DOHH2 (cell line): Measurements from ENCODE around the gene TRHDE.

Source experiments
- H3F3A ChIP-seq: fragments of 200-600 bp; sonication (generic), shearing (Covaris generic); 2 replicates; pipeline ENCODE4 v1.6.0; 2016; ENCODE audit warnings: antibody characterized with exemption, mild to moderate bottlenecking; ENCODE audit not compliant: control insufficient read depth, insufficient read depth
- H3K27ac ChIP-seq: fragments of 200-600 bp; sonication (generic); 2 replicates; pipeline ENCODE4 v1.5.1; 2014; ENCODE audit warnings: low read depth, mild to moderate bottlenecking, low read length, moderate library complexity
- H3K27me3 ChIP-seq: fragments of 200-600 bp; sonication (generic); 2 replicates; pipeline ENCODE4 v1.6.1; 2014; ENCODE audit warnings: mild to moderate bottlenecking, low read length, mixed read lengths; ENCODE audit not compliant: control insufficient read depth
- H3K36me3 ChIP-seq: fragments of 200-600 bp; sonication (generic); 2 replicates; pipeline ENCODE4 v1.6.1; 2014; ENCODE audit warnings: mild to moderate bottlenecking, low read length, moderate library complexity, mixed read lengths; ENCODE audit not compliant: control insufficient read depth
- H3K4me1 ChIP-seq: fragments of 200-600 bp; sonication (generic); 2 replicates; pipeline ENCODE4 v1.6.1; 2014; ENCODE audit warnings: mild to moderate bottlenecking, low read length, mixed read lengths; ENCODE audit not compliant: control insufficient read depth
- H3K4me2 ChIP-seq: fragments of 200-600 bp; sonication (generic); 2 replicates; pipeline ENCODE4 v1.6.0; 2014; ENCODE audit warnings: mild to moderate bottlenecking, low read length, moderate library complexity
- H3K4me3 ChIP-seq: fragments of 200-600 bp; sonication (generic); 2 replicates; pipeline ENCODE4 v1.5.1; 2014; ENCODE audit warnings: mild to moderate bottlenecking, low read length, mixed read lengths
- H3K79me2 ChIP-seq: fragments of 200-600 bp; sonication (generic); 2 replicates; pipeline ENCODE4 v1.6.1; 2014; ENCODE audit warnings: mild to moderate bottlenecking, low read length, mixed read lengths; ENCODE audit not compliant: control insufficient read depth
- H3K9me2 ChIP-seq: fragments of 200-600 bp; sonication (generic); replicated peaks from 2 replicates; pipeline ENCODE4 v1.6.1; 2014; ENCODE audit warnings: mild to moderate bottlenecking, low read length, mixed read lengths; ENCODE audit not compliant: control insufficient read depth
- H3K9me3 ChIP-seq: fragments of 200-600 bp; sonication (generic); 2 replicates; pipeline ENCODE4 v1.6.1; 2014; ENCODE audit warnings: antibody characterized with exemption, low read length, mixed read lengths; ENCODE audit not compliant: control insufficient read depth, insufficient read depth
- H4K20me1 ChIP-seq: fragments of 200-600 bp; sonication (generic); 2 replicates; pipeline ENCODE4 v1.6.0; 2014; ENCODE audit warnings: low read depth, mild to moderate bottlenecking, antibody characterized with exemption, low read length, moderate library complexity; ENCODE audit not compliant: control insufficient read depth, insufficient read depth
- CTCF ChIP-seq: fragments of 200-600 bp; sonication (generic); IDR thresholded peaks from one replicate; pipeline ENCODE4 v1.5.1; 2014; ENCODE audit warnings: antibody characterized with exemption, mild to moderate bottlenecking, low read depth, low read length; ENCODE audit not compliant: poor library complexity, severe bottlenecking
- EZH2phosphoT487 ChIP-seq: fragments of 200-600 bp; sonication (generic); IDR thresholded peaks from 2 replicates; pipeline ENCODE4 v1.6.1; 2017; ENCODE audit warnings: borderline replicate concordance, mild to moderate bottlenecking, antibody characterized with exemption, low read length, moderate library complexity, mixed read lengths

TRHDE gene

GRCh38 chr12:72368719-72369422 is 96.7 kb downstream of the TRHDE start:
- no peaks in the 10 kb centered on the region for H3K4me1 ChIP-seq
- H3F3A ChIP-seq: no peaks in the 10 kb centered on the region
- no peak overlapping the region for H3K4me3 ChIP-seq
- no peaks in the 10 kb centered on the region for H3K9me3 ChIP-seq
- H3K36me3 ChIP-seq: no peaks in the 10 kb centered on the region
- no peaks in the 10 kb centered on the region for H3K9me2 ChIP-seq
- H3K27ac ChIP-seq: no peak overlapping the region
- H4K20me1 ChIP-seq: no peaks in the 10 kb centered on the region
- no peaks in the 10 kb centered on the region for H3K27me3 ChIP-seq
- TF ChIP-seq EZH2phosphoT487 (no peak), CTCF (no peak)
- no peaks in the 10 kb centered on the region for H3K79me2 ChIP-seq
- H3K4me2 ChIP-seq: no peak overlapping the region

- Histone ChIP-seq H3K4me1 (no peaks in the 10 kb centered on the region), H3F3A (no peaks in the 10 kb centered on the region), H3K9me3 (no peaks in the 10 kb centered on the region), H3K9me2 (no peaks in the 10 kb centered on the region), H3K36me3 (no peaks in the 10 kb centered on the region), H4K20me1 (no peaks in the 10 kb centered on the region), H3K27me3 (no peaks in the 10 kb centered on the region), H3K4me2 (no peak overlapping the region), H3K4me3 (no peak overlapping the region), H3K79me2 (no peaks in the 10 kb centered on the region), H3K27ac (no peak overlapping the region)
- TF ChIP-seq EZH2phosphoT487 (no peak), CTCF (no peak)
Measured at GRCh38 chr12:72369423-72369959, 97.3 kb downstream of the TRHDE start.

GRCh38 chr12:72380441-72380840 is 108.3 kb downstream of the TRHDE start:
- H3K4me3 ChIP-seq: no peak overlapping the region
- H4K20me1 ChIP-seq: no peaks in the 10 kb centered on the region
- H3K9me2 ChIP-seq: no peaks in the 10 kb centered on the region
- H3K36me3 ChIP-seq: no peaks in the 10 kb centered on the region
- no peaks in the 10 kb centered on the region for H3K4me1 ChIP-seq
- H3K79me2 ChIP-seq: no peaks in the 10 kb centered on the region
- H3K27ac ChIP-seq: no peak overlapping the region
- no peak overlapping the region for H3K4me2 ChIP-seq
- no peak for TF ChIP-seq CTCF
- TF ChIP-seq EZH2phosphoT487: no peak
- H3K9me3 ChIP-seq: no peaks in the 10 kb centered on the region
- H3K27me3 ChIP-seq: no peaks in the 10 kb centered on the region
- no peaks in the 10 kb centered on the region for H3F3A ChIP-seq
